OCI-M2 (cell line): ENCODE measurements around the gene SH3PXD2A.

Source experiments
- DNase-seq: peaks from one replicate; lab custom pipeline; 2025; ENCODE audit not compliant: unreplicated experiment; lab: John Stamatoyannopoulos, UW

The SH3PXD2A gene

DNA sequence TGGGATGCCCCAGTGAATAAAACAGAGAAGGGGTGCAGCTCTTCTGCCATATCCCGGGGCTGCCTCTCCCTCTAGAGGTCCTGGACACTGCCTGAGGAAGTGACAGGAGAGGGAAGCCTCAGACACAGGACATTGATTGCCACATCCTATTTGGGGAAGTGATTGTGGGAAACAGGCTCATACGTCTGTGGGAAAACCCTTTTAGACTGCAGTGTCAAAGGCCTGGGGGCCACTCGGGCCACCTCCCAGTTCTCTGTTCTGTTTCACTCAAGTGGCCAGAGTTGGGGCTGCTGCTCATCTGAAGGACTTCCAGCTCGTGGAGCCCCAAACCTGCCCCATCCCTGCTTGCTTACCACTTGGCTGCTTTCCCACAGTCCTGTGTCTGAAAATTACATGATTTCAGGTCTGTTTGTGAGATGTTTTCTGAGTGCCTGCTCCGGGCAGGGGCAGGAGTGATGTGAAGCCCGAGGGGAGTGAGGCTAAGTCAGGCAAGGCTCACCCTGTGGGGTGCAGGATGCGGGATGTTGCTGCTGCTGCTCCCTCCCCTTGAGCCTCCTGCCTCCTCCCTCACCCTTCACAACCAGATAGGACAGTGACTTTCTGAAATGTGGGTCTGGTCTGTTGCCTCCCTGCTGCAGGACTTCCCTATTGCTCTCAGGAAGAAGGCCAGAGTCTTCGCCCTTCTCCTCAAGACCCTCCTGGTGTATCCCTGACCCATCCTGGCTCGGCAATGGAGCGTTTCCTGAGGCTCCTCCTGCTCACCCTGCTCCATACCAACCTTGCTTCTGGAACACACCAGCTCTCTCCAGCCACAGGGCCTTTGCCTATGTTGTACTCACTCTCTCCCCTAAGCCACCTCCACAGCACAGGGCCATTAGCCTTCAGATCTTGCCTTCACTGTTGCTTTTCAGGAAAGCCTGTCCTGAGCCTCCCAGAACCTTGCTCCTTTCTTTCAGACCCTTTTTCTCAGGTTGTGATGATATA is 303.5 kb downstream of the SH3PXD2A start:
- no peak for DNase-seq

DNA sequence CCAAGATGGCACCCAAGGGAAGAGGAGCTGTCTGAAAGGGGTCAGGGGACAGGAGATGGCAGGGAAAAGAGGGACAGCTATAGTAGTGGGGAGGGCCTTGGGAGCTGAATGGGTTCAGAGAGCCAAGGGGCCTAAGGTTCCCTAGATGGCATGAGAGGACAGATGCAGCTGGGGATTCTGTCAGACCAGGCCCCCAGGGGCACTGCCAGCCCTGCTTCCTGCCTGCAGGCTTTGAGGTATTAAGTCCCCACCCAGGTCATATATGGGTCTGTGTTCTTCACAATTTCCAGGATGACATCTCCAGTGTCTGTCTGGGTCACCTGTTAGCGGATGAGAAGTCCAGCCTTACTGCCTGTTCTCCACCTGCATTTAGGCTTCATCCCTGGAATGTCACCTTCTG is 305.1 kb downstream of the SH3PXD2A start:
- DNase-seq: no peak

DNA sequence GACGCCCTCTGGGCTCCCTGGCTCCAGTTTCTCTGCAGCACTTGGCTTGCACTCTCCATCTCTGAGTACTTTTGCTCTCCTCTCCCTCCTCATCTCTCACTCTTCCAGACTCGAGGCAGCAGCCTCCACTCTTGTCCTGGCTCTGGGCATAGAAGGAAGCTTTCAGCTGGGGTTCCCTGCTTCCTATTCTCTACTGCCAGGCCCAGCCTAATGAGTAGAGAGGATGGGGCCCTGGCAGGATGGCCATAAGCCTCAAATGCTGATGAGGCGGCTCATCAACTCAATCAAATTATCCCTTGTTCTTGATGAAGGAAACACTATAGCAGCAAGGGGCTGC is 306.1 kb downstream of the SH3PXD2A start:
- no peak for DNase-seq

DNA sequence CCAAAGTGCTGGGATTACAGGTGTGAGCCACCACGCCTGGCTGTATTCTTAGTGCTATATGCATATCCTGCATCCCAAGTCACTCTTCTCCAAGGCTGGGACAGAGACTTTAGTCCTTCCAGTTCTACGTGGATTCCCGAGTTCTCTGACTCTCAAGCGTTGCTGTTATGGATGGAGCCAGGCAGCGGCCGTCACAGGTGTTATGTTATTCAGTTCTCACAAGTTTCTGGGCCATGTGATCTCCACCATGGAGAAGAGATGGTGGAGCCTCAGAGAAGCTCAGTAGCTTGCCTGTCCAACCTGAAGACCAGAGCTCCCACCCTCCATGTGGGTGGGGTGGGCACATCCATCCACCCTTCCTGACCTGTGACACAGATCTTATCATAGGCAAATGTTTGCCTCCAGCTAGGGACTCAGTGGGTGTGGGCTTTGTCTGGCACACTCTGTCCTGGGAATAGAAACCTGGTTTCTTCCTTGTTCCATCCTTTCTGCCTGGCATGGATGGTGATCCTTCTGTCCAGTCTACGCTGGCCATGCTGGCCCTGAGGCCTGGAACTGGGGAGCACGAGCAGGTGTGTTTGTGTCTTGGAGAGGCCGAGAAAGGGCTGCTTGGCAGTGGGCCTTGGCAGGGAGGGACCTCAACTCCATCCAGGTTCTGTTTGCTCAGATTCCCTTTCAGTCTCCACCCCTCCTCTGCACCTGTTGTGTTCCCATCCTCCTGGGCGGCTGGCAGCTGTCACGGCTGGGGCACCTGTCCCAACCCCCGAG is 306.6 kb downstream of the SH3PXD2A start:
- no peak for DNase-seq

DNA sequence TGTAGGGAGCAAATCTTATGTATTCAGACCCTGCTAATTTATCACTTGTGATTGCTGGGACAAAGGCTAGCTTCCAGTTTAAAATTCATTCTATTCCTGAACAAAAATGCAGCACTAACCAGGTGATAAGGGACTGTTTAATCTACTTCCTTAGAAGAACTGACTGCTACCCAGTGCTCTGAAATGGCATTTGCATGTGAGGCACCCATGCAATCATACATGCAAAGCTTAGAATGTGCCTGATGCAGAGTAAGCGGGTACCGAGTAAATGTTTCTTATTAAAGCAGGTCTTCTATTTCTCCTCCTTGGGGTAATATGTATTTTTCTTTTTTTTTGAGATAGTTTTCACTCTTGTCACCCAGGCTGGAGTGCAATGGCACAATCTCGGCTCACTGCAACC is 307.4 kb downstream of the SH3PXD2A start:
- DNase-seq: no peak

DNA sequence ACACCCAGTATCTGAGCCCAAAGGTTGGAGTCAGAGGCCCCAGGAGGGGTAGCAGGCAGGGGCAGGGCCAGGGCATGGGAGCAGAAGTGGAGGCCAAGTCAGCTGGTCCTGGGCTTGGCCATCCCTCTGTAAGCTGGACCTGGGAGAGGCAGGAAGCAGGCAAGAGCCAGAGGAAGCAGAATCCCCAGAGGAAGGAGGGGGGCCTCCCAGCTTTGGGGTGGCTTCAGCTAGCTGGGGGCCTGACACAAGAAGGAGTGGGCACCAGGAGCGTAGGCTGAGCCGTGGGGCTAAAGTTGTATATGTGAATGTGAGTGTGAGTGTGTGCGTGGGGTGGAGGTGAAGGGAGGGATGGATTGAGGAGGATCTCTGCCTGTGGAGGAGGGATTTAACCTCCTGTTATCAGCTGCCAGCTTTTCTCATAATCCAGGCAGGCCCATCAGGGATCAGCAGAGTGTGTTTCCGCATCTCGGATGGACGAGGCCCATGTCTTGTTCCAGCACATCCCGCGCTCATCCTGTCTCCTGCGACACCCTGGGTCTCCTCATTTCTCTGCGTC is 307.9 kb downstream of the SH3PXD2A start:
- no peak for DNase-seq

DNA sequence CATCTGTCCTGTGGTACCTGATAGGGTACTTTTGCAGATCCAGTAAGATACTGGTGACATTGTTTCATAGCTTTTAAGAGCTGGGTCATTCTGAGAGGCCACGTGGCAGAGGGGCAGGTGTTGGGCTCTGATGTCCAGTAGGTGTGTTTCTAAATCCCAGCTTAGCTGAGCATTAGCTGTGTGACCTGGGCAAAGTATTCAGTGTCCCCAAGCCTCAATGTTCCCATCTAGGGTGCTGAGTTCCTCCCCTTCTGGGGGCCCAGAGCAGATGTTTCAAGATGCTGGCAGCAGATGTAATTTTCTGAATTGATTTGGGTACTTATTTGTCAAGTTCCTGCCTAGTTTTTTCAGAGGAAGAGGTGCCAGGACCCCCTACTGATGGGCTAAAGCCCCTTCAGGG is 309.0 kb downstream of the SH3PXD2A start:
- no peak for DNase-seq

DNA sequence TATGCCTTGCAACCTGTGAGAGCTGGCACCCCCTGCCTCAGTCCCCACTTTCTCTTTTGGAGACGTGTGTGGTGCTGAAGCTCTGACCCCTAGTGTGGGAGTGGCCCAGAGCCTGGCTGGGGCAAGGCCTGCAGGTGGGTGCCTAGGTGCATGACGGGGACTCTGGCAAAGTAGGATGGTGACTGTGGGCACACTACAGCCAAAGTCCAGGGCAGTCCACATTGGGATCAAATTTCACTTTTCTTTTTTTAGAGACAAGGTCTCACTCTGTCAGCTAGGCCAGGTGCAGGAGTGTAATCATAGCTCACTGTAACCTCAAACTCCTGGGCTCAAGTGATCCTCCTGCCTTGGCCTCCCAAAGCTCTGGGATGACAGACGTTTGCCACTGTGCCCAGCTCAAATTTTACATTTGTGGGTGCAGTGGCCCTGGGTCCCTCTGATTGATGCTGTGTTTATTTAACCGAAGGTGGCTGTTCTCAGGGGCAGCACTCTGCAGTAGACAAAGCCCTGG is 309.6 kb downstream of the SH3PXD2A start:
- DNase-seq: no peak

DNA sequence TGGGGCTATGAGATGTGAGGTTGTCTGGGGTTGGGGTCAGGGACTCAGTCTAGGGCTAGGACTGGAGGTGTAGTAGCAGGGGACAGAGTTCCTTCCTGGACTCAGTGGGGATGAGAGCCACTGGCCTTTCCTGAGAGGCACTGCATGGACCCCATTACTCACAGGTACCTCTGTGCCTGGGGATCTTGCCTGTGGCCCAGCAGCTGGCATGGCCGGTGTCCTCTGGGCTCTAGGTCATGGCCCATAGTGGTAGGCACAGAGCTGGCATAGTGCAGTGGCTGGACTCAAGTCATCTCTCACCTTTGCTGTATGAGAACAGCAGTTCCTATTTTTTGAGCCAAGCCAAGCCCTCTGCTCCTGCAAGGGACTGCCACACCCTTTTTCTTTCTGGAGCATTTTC is 310.0 kb downstream of the SH3PXD2A start:
- no peak for DNase-seq

DNA sequence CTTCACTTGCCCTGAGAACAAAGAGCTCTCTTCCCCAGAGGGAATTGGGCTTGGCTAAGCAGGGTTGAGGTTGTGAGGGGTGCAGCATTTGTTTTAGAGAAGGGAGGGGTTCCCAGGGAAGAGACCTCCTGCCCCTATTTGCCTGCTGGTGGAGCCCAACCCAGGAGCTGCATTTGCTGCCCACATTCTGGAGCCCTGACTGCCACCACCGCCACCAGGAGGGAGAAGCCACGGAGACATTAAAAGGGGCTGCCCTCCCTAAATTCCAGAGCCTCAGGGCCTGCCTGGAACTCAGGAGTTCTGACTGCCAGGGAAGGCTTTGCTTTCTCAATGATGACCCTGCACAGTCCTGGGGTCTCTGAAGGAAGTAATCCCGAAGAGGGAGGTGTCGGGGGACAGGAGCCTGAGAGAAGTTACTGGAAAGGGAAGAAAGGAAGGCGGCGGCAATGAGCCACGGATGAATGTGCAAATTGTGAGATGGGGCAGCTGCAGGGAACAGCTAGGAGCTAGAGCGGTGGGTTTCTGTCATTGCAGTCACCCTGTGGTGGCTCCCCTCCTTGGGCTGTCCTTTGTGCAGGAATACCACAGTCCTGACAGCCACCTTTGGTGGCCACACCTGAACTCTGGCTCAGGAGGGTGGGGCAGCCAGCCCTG is 310.6 kb downstream of the SH3PXD2A start:
- DNase-seq: no peak
